Stimulated activated CD8-positive, alpha-beta memory T cell treated with anti-CD3 and anti-CD28 coated beads, Interleukin-12 subunit alpha, Interleukin-12 subunit beta, amount 100 ng/mL, for 4 hours (primary cell): ENCODE results near the gene HEATR3.
"Not testable (repeated sequence)": the region's sequence is repeated elsewhere in the genome, so short reads cannot be mapped to it uniquely, and the experiment has no call there.

Experiments used
- DNase-seq: peaks from one replicate; pipeline ENCODE4 v3.0.0-alpha.2; 2020; ENCODE audit warnings: low read depth

HEATR3 gene

DNA sequence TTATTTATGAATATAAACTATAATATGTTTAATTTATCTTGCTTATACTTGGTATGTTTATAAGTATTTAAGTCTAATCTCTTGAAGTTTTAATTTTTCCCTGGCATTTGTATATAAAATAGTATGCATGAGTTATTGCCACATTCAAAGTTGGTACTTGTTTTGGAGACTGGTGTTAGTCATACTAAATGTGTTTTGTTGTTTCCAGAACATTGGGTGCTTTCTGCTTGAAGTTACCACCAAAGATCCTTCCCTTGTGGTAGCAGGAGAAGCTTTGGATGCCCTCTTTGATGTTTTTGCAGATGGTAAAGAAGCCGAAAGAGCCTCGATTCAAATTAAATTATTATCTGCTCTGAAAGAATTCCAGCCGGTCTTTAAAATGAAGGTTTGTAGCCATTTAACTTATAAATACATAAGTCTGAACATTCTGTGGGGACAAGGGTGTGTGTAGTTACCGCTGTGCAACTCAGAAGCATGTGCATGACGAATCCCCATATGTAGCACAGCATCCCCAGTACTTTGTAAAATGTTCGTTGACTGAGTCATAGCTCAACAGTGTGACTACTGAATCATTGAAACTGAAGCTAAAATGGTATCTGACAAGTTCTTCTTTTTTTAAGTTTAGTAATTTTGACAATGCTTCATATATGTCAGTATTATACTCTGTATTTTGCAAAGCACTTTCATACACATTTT is 36.4 kb downstream of the HEATR3 start:
- DNase-seq, result no peak

GRCh38 chr16:50103764-50104163 is 38.0 kb downstream of the HEATR3 start:
- DNase-seq, result no peak

DNA sequence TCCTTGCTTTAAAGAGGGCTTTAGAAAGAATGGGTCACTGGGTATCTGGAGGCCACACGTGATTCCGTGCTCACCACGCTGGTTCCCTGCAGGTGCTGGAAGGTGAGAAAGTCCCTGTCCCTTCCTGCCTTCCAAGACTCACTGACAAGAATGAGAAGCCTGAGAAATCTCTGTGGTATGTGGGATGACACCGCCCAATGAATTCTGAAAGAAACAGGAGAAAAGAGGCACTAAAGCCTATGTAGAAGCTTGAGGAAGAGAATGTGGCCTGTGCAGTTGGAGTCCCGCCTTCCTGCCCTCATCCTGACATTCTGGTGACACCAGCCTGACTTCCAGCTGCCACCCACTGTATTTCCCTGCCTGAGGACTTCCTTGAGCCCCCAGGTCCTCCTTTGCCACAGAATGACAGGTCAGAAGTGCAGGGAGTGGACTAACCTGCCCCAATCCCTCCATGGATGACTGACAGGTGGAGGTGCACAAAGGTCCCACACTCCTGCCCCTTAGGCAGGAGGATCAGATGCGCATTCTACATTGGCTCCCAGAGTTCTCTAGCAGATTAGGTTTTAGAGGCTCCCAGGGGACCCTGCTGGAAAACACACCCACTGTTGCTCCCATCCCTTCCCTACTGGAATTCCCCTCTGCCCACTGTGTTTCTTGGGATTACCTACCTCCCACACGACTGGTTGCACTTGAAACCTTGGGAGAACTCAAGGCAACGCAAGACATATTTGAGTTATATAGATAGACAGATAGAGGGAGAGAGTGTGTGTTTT is 48.8 kb downstream of the HEATR3 start:
- no peak for DNase-seq

GRCh38 chr16:50120711-50121110 is 54.9 kb downstream of the HEATR3 start:
- DNase-seq, result no peak

GRCh38 chr16:50121278-50121677 is 55.5 kb downstream of the HEATR3 start:
- DNase-seq, result no peak

DNA sequence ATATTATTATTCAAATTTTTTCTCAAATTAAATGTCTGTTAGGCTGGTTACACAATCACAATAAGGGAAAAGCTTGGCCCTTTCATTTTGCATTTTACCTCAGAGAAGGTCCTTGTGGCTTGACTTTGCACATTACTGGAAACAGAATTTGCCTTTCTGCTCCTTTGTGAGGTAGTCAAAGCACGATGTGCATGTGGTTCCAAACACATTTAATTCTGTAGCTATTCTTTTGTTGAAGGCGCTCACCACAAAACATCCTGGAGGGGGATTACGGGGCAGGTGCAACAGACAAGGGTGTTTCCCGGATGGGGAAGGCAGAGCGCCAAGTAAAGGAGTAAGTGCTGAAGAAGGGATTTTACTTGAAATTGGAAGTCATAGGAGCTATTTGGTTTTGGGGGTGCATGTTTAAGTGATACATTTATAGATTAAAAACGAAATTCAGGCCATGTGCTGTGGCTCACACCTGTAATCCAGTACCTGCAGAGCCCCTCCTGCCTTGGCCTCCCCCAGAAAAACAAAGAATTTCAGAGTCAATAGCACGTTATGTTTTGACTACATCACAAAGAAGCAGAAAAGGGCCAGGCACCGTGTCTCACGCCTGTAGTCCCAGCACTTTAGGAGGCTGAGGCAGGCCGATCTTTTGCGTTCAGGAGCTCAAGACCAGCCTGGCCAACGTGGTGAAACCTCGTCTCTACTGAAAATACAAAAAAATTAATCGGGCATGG is 56.1 kb downstream of the HEATR3 start:
- no peak for DNase-seq

DNA sequence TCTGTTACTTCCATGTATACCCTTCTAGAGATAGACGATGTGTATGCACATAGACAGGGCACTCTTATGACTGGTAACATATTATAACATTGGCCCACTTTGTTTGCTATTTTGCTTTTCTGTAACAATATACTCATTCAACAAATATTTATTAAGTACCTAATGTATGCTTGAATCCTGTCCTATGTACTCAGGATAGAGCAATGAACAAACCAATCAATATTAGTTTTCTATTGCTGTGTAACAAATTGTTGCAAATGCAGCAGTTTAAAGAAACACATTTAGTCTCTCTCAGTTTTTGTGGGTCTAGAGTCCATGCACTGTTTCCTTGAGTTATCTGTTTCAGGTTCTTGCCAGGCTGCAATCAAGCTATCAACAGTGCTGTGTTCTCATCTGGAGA is 57.6 kb downstream of the HEATR3 start:
- no peak for DNase-seq

DNA sequence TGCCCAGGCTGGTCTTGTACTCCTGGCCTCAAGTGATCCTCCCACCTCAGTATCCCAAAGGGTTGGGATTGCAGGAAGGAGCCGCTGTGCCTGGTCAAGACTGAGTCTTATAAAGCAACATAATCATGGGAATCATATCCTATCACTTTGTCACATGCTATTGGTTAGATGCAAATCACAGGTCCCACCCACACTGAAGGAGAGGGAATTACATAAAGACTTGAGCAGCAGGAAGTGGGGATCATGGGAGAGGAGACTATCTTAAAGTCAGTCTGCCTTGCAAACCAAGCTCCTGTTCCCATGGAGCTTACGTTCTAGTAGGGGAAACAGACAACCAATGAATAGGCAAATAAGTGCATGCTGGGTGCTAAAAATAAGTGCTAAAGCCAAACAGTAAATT is 59.0 kb downstream of the HEATR3 start:
- DNase-seq, result no peak

DNA sequence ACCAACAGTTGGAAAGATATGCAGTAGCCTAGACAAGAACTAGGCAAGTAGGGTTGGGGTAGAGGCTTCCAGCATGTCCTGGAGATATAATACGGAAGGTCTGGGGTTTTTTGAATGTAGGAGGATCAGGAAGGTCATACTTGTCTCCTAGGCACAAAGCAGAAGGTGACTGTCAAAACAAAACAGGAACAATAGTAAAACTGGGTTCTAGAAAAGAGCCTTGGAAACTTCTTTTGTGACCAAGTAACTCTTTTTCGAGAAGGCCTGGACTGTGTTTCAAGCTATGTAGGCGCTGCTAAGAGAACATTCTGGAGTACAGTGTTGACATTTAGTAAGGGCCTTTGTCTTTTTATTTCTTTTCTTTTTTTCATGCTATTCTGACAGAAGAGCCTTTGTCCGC is 60.4 kb downstream of the HEATR3 start:
- no peak for DNase-seq

- not testable (repeated sequence) for DNase-seq
Observed at GRCh38 chr16:50132571-50132970, 66.8 kb downstream of the HEATR3 start.

- DNase-seq, result no peak
Observed at GRCh38 chr16:50133214-50133613, 67.4 kb downstream of the HEATR3 start.

GRCh38 chr16:50136399-50136798 is 70.6 kb downstream of the HEATR3 start:
- no peak for DNase-seq

DNA sequence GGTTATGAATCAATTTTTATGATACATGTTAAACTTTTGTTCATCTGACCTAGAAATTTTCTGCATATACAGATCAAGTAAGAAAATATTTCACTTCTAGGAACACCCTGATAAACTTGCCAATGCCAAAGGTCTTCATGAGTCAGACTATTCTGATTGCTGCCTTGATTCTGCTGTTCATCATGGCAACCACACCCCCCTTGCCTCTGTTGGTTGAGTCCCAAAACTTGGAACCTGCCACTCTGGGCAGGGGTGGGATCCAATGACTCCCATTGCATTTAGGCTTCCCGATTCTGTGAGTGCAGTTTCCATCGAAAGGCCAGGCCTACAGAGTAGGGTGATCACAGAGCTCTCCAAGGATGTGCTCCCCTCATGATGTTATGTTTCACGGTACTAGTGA is 71.5 kb downstream of the HEATR3 start:
- DNase-seq, result no peak

DNA sequence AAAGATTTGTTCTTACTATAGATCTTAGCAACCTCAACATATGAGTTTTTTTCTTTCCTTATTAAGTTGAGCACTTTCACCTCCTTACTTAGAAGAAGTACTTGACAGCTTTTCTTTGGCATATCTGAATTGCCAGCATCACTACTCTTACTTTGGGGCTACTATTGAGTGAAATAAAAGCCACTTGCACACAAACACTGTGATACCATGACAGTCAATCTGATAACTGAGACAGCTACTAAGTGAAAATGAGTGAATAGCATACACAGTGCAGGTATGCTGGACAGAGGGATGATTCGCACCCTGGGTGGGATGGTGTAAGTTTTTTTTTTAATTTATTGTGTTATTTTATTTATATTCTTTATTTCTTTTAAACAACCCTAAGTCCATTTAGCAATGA is 73.8 kb downstream of the HEATR3 start:
- DNase-seq, result no peak

DNA sequence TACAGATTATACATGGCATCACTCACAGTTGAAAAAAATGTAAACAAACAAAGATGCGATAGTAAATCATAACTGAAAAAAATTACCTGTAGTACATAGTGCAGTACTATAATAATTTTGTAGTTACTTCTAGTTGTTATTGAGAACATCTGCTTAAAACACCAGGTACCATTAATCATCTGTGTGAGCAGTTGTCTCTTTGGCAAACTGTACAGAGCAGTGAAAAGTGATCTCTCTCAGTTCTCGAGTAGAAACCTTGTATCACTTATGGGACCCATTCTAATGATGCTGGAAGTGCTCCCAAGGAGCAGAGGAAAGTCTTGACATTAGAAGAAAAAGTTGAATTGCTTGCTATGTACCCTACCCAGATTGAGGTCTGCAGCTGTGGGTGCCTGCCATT is 78.4 kb downstream of the HEATR3 start:
- DNase-seq, result no peak

DNA sequence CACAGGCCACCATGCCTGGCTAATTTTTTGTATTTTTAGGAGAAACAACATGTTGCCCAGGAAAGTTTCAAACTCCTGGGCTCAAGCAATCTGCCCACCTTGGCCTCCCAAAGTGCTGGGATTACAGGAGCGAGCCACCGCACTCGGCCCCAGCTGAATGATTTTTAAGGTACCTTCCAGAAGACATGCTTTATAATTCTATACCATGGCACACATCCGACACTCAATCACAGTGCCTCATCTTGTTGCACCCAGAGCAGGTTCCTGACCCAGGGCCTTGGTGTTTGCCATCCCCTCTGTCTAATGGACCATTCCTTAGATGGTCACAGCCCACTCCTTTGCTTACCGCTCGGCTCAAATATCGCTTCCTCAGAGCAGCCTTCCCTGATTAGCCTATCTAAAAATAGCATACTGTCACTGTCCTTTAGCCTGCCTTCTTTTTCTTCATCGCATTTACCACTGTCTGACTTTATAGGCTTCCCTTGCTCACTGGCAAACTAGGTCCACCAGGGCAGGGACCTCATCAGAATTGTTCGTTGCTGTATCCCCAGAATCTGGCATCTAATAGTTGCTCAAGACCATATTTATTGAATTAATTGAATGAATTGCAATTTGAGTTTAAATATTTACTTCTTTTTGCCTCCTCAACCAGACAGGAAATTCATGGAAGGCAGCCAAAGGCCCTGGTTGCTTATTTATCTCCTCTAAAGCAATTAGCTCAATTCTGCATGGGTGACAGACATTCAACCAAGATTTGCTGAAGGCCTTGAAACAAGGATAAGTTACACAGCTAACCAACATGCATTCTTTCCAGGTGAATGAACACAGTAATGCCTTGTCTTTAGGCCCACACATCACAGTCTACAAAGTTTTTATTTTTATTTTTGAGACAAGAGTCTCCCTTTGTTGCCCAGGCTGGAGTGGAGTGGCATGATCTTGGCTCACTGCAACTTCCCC is 81.0 kb downstream of the HEATR3 start:
- DNase-seq, result no peak

DNA sequence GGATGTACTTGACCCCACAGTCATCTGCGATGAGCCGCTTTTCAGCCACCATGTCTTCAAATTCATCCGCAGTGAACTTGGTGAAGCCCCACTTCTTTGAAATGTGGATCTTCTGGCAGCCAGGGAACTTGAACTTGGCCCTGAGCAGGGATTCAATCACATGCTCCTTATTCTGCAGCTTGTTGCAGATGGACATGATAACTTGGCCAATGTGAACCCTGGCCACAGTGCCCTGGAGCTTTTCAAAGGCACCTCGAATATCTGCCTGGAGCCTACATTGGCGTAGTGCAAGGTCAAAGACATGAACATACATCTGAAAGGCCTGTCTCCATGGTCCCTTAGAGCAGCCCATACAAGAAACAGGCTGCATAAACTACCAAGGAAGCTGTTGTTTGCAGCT is 85.6 kb downstream of the HEATR3 start:
- no peak for DNase-seq

DNA sequence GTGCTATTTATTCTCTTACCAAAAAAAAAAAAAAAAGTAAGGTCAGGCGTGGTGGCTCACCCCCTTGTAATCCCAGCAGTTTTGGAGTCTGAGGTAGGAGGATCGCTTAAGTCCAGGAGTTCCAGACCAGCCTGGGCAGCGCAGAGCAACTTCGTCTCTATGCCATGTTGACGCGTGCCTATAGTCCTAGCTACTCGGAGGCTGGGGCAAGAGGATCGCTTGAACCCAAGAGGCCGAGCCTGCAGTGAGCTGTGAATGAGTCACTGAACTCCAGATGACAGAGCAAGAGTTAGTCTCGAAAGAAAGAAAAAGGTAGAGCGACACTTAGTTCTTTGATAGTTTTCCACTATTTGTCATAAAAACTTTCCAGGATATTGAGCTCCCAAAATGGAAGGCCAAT is 86.0 kb downstream of the HEATR3 start:
- no peak for DNase-seq

DNA sequence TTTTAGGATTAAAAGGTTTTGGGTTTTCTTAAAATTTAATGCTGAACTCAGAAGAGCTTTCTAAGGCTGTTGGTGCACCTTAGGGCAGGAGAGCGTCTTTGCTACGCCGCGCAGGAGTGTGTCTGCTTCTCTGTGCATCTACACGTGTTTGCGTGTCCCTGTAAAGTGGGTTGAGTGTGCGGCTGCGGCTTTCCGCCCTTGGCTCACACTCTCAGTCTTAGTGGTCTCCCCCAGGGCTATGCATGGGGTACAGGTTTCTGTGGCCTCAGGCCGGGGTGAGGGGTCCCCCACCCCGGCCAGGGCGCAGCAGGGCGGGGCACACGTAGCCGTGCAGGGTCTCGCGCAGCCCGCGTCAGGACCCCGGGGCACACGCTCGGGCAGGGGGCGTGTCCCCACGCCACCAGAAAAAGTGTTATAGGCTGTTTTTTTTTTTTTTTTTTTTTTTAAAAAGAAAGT is 86.6 kb downstream of the HEATR3 start:
- peak; percentile 43 for DNase-seq

DNA sequence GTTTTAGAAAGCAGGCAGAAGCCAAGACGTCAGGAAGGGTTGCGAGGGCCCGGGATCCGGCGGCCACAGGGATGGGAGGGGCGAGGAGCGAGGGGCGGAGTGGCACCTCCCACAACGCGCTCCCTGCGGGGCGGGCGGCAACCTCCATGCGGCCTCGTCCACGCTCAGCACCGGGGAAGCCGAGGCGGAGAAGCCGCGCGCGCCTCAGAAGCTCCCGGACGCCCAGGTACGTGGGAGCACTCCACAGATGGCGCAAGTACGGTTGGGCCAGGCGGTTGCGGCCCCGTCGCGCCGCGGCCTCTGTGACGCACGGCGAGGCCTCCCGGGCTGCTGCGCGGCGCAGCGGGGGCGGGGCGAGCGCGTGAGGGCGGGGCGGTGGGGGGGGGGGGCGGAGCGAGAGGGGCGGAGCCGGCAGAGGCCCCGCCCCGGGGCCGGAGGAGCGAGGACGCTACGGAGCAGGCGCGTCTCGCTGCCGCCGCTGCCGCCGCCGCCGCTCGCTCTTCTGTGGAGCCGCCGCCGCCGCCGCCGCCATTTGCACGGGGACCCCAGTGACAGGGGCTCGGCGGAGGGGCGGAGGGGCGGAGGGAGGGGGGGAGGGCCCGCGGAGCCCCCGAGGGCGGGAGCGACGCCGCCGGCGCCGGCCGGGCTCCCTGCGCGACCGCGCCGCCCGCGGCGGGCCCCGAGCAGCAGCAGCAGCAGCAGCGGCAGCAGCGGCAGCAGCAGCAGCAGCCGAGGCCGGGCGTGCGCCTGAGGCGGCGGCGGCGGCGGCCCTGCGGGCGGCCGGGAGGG is 87.2 kb downstream of the HEATR3 start, which contains the start of gene TENT4B:
TSS of gene TENT4B (plus strand) at position 500 of the 789 bp plus-strand sequence. CDS start 316 bp downstream, outside the sequence.
- peak; percentile 75 for DNase-seq
